A204.1 (cell line): ENCODE data around the gene MAPKBP1.

Experiments used
- FAIRE-seq: peaks from 2 replicates; lab custom pipeline; 2012; peaks lifted over from hg19 to GRCh38; lab: Jason Lieb, UNC

MAPKBP1 gene

DNA sequence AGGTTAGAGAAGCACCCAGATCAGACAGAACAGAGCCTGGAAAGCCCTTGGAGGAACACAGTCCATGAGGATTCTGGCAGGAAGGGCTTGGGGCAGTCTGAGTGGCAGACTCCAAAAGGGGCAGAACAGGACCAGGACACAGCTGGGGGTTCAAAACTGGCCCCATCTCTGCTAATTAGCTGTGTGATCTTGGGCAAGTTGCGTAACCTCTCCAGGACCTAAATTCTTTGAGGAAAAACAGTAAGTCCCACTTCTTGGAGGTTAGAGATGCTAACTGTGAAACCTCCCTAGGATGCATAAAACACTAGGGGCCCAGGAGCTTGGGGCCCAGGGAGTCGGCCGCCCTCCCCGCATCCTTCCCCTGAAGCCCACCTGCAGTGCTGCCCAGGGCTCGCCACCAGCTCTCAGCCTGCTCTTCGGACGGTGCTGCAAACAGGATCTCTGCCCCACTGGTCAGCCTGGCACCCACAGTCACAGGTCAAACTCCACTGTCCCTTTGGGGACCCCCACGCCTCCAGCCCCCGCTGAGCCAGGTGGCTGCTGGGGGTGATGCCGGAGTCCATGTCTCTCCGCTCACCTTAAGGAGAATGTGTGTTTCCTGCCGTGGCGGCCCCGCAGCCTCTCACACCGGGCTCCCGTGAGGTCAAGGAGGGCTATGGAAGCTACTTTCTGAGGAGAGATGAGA is 76.3 kb downstream of the MAPKBP1 start:
- no peak for FAIRE-seq

DNA sequence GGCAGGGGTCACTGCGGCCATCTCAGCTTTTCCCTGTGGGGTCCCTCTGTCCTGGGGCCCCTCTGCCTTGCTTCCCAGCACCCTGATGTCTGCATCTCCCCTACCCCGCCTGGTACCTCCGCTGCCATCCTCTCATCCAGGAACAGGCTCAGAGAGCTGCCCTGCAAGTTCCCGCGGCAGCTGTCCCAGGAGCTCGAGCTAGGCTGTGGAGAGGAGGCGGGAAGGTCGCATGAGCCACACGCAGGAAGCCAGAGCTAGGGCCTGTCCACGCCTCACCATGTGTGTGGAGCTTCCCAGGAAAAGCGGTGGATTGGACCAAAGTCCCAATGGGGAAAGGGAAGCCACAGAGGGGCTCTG is 76.9 kb downstream of the MAPKBP1 start:
- no peak for FAIRE-seq

DNA sequence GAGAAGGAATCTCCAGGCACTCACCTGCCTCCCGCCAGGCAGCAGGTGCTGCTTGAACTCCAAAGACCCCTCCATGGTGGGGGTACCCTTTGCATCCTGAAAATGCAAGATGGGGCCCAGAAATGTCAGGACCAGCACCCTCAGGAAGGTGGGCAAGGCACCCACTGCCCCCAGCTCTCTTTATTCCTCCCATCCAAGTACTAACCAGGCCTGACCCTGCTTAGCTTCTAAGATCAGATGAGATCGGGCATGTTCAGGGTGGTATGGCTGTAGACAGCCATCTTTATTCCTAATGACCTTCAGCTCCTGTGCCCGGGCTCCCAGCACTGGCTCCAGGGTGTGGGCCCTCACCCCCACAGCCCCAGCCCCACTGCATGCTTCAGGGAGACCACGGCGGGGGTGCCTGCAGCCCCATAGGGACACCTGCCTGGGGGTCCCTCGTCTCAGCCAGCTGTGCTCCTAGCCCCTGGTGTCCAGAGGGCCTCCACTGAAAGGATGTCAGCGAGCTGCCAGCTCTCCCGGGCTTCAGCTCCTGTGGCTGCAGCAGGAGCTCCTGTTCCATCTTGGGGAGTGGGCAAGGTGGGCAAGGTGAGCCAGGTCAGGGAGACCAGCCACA is 77.6 kb downstream of the MAPKBP1 start:
- FAIRE-seq: no peak

DNA sequence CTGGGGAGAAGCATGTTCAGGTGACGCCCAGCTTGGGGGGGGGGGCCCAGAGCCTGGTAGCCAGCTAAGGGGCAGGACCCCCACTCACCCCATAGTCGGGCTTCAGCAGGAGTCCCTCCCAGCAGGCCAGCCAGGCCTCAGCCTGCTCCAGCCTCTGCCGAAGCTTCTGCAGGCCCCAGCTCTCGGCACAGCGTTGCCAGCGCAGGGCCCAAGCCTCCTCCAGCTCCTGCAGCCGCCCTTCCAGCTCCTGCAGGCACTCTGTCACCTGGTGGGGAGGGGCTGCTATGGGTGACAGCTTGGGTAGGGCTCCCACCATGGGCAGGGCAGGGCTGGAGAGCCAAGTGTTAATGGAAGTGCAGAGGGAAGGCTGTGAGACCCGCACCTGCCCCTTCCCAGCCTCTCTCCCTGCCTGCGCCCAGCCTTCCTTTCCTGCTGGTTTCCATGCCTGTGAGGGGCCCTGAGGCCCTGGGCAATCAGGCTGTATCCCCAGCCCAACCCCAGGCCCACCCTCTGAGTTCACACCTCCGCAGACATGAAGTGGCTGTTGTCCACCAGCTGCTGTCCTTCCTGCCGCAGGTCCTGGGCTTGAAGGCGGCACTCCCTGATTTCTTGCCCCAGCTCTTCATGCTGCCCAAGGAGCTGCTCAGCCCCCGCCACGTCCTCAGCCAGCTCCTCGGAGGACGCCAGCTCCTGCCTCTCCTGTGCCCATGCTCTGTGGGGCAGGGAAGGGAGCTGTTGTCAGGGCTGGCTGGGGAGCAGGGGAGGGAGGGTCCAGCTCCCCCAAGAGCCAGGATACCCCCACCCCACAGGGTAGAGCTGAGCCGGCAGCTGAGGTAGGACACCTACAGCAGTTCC is 78.7 kb downstream of the MAPKBP1 start:
- no peak for FAIRE-seq

- FAIRE-seq: no peak
Observed at GRCh38 chr15:41853831-41854230, 79.5 kb downstream of the MAPKBP1 start.

GRCh38 chr15:41854443-41854842 is 80.2 kb downstream of the MAPKBP1 start:
- no peak for FAIRE-seq

GRCh38 chr15:41855261-41855961 is 81.1 kb downstream of the MAPKBP1 start:
- FAIRE-seq: no peak

- no peak for FAIRE-seq
Observed at GRCh38 chr15:41856262-41856661, 82.0 kb downstream of the MAPKBP1 start.

DNA sequence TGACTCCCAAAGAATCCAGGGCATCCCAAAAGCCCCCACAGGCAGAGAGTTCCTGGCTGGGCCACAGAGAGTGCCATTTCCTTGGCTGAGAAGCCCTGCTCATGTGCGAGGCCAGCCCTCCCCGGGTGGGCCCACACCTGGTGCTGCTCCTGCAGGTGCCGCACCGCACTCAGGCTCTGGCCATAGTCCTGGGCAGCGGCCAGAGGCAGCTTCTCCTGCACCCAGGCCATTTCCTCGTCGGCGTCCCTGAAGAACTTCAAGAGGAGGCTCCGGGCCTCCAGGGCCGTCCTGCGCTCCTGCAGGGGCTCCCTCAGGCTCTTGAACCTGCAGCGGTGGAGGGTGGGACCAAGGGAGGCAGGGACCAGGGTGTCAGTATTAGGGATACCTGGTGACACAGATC is 82.4 kb downstream of the MAPKBP1 start:
- no peak for FAIRE-seq

DNA sequence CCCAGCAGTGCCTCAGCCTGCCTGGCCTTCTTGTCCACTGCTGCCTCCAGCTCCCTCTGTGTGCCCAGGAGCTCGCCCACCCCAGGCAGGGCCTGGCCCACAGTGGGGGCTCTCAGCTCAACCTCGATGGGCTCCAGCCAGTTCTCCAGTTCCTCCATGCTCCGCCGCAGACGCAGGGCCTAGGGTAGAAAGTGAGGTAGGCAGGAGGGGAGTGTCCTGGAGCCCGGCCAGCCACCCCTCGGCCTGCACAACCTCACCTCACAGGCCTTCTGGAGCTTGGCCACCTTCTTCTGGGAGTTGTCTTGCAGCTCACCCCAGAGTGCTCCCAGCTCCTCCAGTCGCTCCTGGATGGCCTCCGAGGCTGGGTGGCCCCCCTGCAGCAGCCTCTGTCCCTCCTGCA is 83.0 kb downstream of the MAPKBP1 start:
- no peak for FAIRE-seq

DNA sequence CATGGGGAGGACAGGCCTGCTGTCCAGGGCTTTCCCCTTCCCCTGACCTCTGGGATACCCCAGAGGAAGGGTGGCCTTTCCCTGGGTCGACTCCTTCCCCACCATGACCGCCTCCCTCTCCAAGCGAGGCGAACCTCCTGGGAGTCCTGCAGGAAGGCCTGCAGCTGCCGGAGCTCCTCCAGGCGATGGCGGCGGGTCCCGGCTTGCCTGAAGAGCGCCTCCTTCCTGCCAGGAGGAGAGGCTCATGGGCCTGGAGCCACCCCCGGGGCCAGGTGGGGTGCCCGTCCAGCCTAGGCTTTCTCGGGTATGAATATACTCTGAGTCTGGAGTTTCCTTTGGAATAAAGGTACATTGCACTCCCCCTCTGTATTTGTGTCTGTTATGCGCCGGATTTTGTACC is 84.5 kb downstream of the MAPKBP1 start:
- no peak for FAIRE-seq

DNA sequence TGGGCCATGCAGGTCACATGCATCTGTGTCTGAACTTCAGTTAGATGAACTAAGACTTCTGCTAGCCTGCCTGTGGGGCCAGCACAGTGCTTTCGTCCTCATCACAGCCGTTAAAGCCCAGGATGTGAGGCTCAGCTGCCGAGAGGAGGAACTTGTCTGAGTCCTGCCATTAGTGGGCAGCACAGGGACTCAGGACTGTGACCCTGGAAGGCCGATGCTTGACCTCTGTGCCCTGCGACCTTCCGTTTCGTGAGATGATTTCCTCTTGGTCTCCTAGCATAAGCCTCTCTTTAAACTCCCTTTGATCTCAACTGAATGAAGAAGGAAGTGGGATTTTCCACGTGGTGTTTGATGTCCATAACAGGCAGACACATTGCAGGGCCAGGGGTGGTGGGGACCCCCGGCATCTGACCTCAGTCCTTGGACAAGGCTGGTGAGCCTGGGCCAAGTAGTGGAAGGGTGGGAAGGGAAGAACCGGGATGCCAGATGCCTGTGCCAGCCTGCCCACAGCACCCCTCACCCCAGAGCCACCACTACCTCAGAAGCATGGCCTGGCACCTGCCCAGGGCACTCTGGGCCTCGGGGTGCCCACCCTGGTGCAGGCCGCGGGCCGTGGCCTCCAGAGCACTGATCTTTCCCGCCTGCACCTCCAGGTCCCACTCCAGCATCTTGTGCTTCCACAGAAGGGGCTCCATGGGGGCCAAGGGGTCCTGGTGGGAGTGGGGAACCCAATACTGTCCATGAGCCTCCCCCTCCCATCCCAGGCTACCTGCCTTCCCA is 86.0 kb downstream of the MAPKBP1 start:
- no peak for FAIRE-seq

GRCh38 chr15:41861736-41862356 is 87.6 kb downstream of the MAPKBP1 start:
- FAIRE-seq: no peak

GRCh38 chr15:41862515-41863116 is 88.3 kb downstream of the MAPKBP1 start:
- no peak for FAIRE-seq

- no peak for FAIRE-seq
Observed at GRCh38 chr15:41865490-41866055, 91.3 kb downstream of the MAPKBP1 start.

GRCh38 chr15:41866263-41866703 is 92.0 kb downstream of the MAPKBP1 start:
- no peak for FAIRE-seq

- no peak for FAIRE-seq
Observed at GRCh38 chr15:41866872-41867579, 92.7 kb downstream of the MAPKBP1 start.

DNA sequence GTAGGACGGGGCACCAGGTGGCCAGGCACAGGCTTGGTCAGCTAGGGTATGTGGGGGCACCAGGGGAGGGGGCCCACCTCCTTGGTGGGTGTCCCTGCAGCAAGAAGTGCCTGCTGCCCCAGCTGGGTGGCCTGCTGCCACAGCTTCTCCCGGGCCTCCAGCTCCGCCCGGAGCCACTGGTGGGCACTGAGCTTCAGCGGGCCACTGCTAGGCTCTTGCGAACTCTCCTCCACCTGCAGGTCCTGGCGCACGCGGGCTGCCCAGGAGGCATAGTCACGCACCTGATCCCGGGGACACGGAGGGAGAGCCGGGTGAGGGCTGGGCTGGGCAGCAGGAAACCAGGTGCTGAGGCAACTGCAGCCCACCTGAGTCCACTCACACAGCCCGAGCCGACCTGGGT is 94.0 kb downstream of the MAPKBP1 start:
- FAIRE-seq: no peak

DNA sequence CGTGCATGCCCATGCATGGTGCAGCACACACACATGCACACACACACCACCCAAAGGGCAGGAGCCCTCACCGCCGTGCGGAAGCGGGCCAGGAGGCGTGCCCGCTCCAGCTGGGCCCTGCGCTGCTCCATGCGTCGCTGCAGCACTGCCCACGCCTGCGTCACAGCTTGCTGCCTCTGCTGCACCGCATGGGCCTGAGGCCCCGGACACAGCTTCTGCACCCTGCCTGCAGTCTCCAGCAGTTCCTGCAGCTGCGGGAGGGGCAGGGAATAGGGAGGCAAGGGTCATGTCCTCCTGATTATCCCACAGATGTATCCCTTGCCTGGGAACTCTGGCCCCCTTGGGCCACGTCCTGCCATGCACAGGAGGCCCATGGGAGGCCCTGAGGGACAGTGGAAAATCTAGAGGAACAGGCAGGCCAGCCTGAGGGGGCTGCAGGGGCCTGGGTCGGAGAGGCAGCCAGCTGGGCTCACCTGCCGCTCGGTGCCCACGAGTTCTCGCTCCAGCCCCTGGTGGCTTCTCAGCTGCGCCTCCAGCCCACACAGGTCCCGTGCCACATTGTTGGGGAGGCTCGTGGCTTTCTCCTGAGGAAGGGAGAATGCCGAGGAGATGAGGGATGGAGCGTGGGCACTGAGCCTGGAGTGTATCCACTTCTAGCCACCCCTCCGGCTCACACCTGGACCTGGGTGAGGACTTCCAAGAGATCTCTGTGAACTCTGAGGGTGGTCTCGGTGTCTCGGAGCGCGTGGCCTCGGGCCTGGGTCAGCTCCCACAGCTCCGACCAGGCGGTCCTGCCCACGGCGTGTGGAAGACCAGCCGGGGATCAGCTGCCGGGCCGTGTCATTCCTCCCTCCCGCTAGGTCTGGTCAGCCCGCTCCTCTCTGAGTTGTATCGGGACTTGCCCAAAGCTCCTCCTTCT is 95.7 kb downstream of the MAPKBP1 start:
- FAIRE-seq: no peak
